HG02571 (cell line): ENCODE data around the gene IGF2BP2.
"Not testable (repeated sequence)": the region's sequence is repeated elsewhere in the genome, so short reads cannot be mapped to it uniquely, and the experiment has no call there.

Source experiments
- ATAC-seq: cut with Tn5 transposase; IDR thresholded peaks from one replicate; pipeline ENCODE4 v1.9.1; 2021; ENCODE audit warnings: mild to moderate bottlenecking, moderate library complexity; ENCODE audit not compliant: unreplicated experiment

Gene IGF2BP2

GRCh38 chr3:185838417-185838989, 13.7 kb upstream of the IGF2BP2 start:
- ATAC-seq: not testable (repeated sequence)

- ATAC-seq: no peak
Measured at GRCh38 chr3:185837414-185837813, 12.6 kb upstream of the IGF2BP2 start.

- ATAC-seq: no peak
Measured at GRCh38 chr3:185831990-185832389, 7.1 kb upstream of the IGF2BP2 start.

- no peak for ATAC-seq
Measured at GRCh38 chr3:185831195-185831594, 6.4 kb upstream of the IGF2BP2 start.

DNA sequence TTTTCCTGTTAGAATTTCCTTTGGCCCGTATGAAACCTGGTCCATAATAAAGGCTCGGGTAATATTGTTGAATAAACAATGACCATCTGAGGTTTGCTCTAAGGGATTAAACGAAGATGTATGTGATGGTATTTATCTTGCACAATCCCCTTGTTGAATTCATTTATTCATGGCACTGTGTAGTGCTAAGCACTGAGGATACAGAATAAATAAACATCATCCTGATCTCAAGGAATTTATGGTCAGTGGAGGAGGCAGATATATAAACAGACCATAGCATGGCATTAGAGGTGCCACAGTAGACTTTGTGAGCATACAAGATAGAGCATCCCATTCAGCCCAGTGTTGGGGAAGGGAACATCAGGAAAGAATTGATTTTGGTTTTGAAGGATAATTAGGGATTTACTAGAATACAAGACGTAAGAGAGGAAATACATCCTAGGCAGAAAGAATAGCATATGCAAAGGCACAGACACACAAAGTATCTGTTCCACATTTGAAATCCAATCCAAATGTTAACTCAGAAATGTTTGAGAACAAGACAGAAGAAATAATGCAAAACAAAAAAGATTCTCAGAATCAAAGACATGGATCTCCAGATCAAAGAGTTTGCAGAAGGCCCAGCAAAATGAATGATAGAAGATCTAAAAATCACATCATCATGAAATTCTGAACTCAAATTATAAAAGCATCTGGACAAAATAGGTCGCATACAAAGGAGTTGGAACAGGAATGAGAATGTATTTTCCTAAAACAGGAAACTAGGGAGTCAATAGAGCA, 5.4 kb upstream of the IGF2BP2 start:
- ATAC-seq: no peak

DNA sequence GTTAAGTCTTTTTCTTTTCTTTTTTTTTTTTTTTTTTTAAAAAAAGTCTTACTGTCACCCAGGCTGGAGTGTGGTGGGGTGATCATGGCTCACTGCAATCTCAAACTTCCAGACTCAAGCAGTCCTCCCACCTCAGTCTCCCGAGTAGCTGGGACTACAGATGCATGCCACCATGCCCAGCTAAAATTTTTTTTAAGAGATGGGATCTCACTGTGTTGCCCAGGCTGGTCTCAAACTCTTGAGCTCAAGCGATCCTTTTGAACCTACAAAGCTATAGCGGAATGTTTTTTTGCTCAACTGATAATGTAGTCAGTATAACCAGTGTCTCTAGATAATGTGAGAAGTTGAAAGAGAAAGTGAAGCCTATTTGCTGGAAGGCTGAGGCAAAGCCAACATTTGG, 3.9 kb upstream of the IGF2BP2 start:
- ATAC-seq: no peak

GRCh38 chr3:185827595-185828344, 2.9 kb upstream of the IGF2BP2 start:
- no peak for ATAC-seq

GRCh38 chr3:185825639-185826481, 1.0 kb upstream of the IGF2BP2 start:
- no peak for ATAC-seq

DNA sequence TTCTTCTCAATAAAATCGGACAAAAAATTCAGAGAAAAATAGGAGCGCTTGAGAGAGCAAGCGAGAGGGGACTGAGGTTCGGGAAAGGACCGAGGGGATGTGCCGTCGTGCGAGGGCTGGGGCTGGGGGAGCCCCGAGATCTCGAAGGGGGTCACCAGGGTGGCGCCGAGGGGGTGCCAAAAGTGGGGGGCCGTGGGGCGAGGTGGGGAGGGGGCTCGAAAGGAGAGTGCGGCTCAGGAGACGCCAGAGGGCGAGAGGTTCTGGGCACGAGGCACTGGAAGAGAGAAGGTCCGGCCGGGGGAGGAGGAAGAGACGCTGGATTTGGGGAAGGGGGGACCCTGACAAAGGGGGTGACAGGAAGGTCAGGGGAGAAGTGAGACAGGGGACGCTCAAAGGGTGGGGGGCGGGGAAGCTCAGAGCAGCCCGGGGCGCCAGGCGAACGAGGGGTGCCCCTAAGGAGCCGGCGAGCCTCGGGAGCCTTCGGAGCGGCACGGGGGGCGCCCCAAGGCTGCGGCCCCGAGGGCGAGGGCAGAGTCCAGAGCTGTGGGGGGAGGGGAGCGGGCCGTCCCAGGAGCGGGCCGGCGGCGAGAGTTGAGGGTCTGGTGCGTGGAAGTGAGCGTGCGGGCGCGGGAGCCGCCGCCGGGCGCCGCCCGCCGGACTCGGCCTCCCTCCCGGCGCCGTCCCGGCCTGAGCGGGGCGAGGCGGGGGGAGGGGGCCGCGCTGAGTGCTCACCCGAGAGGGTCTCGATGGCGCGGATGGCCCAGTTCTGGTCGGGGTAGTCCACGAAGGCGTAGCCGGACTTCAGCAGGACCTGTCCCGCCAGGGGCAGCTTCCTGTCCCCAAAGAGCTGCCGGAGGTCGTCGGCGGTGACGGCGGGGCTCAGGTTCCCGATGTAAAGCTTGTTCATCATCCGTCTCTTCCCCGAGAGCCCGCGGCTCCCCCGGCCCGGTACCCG, 514 bp downstream of the IGF2BP2 start:
- no peak for ATAC-seq

DNA sequence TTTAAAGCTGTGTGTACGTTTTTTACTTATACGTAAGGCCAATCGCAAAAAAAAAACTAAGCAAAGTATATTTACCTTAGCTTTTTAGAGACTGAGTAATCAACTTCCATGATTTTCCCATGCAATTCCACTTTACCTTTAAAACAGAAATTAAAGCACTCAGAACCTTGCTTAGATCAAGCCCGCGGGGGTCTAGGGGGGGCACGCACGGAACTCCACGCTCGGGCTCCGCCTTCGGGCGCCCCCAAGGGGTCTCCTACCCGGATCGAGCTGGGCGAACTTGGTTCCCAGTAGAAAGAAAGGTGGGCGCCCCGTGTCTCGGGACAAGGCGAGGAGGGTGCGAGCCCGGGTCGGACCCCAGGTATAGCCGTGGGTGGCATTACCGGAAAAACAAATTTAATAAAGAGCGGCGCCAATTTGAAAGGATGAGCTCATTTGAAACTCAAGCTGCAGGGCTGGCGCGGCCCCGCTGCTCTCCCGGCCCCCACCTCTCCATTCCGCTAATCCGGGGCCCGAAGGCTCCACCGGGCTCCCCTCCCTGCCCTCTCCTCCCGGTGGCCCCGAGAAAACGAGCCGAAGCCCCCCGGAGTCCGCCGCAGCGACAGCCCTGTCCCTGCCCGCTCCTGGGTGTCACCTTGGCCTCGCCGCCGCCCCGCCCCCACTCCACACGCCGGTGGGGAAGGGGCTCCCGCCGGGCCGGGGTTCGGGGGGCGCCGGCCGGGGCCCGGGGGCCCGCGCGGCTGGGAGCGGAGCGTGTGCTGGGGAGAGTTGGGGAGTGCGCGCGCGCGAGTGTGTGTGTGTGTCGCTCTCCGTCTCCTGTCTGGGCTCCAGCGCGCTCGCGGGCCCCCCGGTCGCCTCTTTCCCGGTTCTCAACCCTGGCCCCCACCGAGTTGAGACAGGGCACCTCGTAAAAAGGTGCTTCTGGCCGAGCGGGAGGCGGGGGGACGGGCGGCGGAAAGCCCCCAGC, 1.5 kb downstream of the IGF2BP2 start:
- ATAC-seq: no peak

DNA sequence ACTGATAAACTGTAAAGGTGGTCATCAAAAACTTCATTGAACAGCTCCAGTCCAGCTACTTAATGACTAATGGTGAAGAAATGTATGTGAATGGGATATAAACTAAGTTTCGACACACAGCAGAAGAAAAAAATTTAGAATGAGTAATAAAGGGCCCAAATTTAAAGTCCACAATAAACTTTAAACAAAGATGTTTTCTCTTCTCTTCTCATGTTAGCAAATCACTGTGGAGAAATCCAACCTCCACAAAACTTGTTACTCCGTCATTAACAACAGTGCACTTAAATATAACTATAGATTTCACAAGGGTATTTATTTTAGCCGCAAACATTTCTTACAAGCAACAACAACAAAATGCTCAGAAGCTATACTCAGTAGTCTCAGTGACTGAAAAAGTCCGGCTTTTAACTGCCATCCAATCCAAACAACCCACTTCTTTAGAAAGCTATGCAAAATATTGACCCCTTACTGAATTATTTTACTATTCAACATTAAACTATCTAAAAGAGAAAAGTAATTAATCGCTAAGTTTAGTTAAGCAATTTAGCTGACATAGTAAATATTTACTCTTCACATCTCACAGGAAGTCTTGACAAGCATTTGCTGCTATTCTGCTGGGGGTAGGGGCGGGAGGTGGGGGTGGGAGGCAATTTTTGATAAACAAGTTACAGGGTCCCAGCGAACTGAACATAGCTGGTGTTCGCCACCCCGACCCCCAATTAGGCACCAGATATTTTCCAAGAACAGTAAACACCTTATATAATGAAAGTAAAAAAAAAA, 2.4 kb downstream of the IGF2BP2 start:
- ATAC-seq: no peak

DNA sequence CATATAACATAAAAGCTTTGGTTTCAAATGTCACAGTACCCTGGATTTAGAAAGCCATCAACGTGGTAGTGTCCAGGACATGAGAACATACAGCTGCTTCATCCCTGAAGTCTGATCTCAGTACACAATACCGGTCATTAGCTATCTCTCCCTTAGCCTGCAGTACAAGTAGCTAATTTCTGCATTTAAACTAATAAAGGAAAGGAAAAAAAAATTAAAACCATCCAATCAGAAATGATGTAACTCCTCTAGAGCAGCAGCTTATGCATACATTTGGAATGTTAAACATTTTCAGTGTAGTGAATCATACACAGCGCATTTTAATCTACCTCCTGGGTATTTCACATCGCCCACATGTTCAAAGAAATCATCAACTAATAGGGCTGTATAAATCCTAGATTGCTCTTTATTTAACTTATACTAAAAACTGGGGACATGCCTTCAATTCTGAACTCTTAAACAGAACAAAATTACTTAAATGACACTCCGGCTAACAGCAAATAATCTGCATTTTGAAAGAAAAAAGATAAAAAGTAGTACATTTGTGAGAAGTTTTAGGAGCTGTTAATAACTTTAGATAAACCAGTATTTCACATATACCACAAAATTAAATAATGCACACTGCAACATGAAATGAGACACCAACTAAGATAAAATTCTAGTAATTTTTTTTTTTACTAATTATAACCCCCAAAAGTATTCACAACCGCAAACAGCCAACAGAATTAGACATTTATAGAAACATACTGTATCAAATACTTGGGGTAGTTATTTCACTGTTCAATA, 3.7 kb downstream of the IGF2BP2 start:
- no peak for ATAC-seq

- ATAC-seq: no peak
Measured at GRCh38 chr3:185818267-185818875, 6.5 kb downstream of the IGF2BP2 start.

DNA sequence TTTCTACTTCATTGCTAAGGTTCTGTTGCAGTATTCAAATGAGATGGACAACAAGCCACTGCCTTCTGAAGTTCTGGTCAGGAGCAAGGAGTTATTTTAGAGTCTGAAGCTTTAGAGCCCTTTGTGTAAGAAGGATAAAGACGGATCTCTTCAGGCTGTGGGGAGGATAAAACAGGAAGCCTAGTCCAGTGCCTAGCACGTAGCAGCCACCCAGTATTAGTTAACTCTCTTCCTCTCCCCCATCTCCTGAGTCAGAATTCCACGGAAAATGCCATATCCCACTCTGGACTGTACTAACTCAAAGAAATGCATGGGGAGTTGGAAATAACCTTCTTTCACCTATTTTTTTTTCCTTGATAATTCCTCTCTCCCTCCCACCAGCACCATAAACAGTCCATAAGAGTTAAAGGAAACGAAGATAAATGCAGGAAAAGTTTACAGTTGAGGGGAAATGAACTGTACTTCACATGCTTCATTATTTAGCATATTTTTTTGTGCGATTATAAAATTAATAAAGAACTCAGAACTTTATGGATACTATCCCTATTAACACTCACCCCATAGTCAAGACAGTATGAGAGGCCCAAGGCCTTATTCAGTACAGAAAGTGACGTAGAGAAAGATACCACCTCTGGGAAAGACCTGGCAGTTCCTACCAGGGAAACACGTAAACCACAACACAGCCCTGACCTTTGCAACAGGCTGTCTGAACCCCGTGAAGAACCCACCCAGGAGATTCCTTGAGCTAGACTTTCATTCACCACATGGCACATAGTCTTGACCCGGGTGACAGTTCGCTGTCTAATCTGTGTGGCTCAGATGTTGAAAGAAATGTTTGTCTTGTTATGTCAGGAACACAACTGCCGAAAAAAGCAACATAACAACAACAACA, 9.2 kb downstream of the IGF2BP2 start:
- no peak for ATAC-seq

DNA sequence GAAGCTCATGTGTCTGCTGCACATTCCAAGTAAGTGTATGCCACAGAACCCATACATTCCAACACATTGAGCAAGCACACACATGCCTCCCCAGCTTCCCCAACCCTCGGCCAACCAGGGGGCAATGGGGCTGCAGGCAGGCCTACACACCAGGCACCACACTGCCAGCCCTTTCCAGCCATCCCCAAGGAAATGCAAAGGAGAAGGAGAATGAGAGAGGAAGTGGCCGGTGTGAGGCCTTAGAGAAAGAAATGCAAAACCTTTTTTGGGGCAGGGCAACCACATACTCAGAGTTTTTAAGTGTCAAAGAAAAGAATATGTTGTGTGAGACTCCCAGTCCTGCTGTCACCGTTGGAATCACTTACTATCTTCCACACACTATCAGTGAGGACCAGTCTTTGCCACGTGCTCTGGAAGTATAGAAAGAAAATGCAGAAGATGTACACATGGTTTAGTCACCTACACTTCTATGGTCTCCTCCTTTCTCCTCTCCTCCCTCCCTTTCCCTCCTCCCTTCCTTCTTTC, 11.1 kb downstream of the IGF2BP2 start:
- ATAC-seq: no peak

DNA sequence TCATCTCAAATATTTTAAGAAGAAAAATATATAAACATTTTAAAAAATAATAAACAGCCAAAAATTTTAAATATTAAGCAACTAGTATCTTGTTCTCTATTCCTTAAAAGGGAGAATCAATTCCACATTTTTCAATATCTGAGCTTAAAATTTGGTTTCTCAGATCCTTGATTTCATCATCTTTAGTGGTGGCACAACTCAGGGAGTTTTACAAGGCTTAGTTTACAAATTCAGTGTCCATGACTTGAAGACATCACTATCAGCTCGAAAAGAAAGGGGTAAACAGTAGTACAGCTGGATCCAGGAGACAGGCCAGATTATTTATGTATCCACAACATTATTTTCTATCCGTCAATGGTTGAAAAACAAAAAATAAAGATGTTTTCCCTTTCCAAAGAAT, 11.6 kb downstream of the IGF2BP2 start:
- ATAC-seq: no peak
